ENCODE data around the gene TXK.

Gene TXK

GRCh38 chr4:48046059-48046458 lies 88.0 kb downstream of the TXK start:
- no peak for DNase-seq

GRCh38 chr4:48044298-48044697 lies 89.8 kb downstream of the TXK start:
- no peak for DNase-seq

- DNase-seq, result no peak
Measured at GRCh38 chr4:48043504-48043903, 90.5 kb downstream of the TXK start.

- DNase-seq, result no peak
Measured at GRCh38 chr4:48042979-48043461, 91.0 kb downstream of the TXK start.

GRCh38 chr4:48041535-48042137 lies 92.4 kb downstream of the TXK start:
- no peak for DNase-seq

DNA sequence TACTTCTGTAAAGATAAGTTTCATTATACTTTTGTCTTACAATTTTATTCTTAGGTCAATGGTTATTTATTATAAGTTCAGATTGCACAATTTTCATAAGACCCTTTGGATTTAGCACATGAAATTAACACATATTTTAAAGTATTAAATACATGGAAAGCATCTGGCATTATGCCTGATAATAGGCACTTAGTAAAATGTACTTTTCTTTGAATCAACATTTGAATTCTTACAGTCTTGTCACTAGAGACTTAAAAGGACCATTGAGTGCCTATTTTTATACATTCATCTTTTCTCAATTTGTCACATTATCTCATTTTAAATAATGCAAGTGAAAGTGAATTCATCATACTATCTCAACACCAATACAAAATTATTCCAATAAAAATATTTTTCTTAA lies 94.5 kb downstream of the TXK start:
- no peak for DNase-seq

- DNase-seq, result no peak
Measured at GRCh38 chr4:48038666-48039065, 95.4 kb downstream of the TXK start.

DNA sequence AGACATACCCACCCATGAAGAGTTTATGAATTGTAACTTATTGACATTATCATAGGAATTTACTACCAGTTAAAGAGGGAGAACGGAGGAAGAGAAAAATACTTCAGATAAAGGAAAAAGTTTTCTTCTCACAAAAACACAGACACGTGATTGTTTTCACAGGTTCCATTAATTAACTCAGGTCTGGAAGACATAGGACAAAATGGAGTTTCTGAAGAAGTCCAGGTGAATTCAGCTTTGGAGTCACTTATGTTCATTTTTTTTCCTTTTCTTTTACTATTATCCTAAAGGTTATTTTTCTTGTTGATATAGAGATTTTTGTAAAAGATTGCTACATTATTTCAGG lies 97.0 kb downstream of the TXK start:
- DNase-seq, result no peak

- no peak for DNase-seq
Measured at GRCh38 chr4:48035952-48036351, 98.1 kb downstream of the TXK start.

GRCh38 chr4:48033825-48034413 lies 100.1 kb downstream of the TXK start:
- no peak for DNase-seq

GRCh38 chr4:48033412-48033811 lies 100.6 kb downstream of the TXK start:
- no peak for DNase-seq

- DNase-seq, result no peak
Measured at GRCh38 chr4:48032721-48033120, 101.3 kb downstream of the TXK start.

- no peak for DNase-seq
Measured at GRCh38 chr4:48031802-48032525, 102.1 kb downstream of the TXK start.

GRCh38 chr4:48030470-48030869 lies 103.6 kb downstream of the TXK start:
- DNase-seq, result no peak

- no peak for DNase-seq
Measured at GRCh38 chr4:48028696-48029095, 105.4 kb downstream of the TXK start.

DNA sequence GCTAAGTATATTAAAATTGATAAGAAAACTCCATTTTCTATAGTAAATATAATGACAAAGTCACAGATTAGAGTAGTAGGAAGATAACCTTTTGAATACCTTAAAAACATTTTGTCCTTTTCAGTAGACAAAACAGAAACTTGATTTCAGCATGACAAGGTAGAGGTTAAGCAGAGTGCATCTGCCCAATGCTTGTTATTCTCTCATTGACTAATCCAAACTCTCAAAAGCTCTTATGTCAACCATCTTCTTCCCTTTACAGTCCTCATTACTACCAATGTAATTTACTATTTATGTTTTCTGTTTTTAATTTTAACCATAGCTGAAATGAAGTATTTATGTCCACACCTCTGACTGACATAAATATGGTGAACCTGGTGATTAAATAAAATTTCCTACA lies 106.4 kb downstream of the TXK start:
- no peak for DNase-seq

GRCh38 chr4:48025005-48025404 lies 109.0 kb downstream of the TXK start:
- no peak for DNase-seq

DNA sequence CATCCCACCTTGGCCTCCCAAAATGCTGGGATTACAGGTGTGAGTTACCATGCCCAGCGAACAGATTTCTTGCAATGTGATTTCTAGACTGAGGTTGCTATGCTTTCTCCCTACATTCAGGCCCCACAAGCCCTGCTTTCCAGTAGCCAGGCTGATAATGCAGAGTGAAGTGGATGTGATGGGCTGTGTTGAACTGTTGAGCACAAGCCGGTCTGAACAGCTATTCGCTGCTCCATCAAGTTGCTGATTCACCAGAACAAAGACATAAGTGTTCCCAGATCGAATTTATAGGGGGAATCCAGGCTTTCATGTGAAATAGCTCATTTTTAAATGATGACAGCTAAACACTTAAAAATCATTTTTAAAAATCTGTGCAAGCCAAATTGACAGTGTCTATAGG lies 109.5 kb downstream of the TXK start:
- DNase-seq, result no peak

- DNase-seq, result no peak
Measured at GRCh38 chr4:48022192-48022799, 111.8 kb downstream of the TXK start.

DNA sequence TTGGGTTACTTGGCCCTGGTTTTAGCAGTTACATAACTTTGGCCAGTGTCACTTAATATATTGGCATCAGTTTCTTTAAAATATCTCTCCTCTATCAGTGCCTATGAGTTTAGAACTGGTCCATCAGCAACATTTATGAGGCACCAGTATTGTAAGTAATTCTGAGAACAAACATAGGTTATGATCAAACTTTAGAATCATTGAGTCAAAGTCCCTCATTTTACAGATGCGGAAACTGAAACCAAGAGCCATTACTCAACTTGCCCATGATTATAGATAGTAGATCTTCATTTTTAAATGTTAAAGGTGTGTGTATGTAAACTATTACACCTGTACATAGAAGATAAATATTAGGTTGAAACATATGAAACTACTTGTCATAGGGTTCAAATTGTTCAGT lies 113.0 kb downstream of the TXK start:
- no peak for DNase-seq

GRCh38 chr4:48018112-48018511 lies 115.9 kb downstream of the TXK start:
- DNase-seq, result no peak

GRCh38 chr4:48017108-48017571 lies 116.9 kb downstream of the TXK start:
- peak; percentile 45 for DNase-seq
